Upper lobe of right lung (tissue), 1 donor: ENCODE measurements around the gene TNIP2. TPM values are rescaled to one million over a fixed set of nuclear protein-coding genes. Genes with fewer than 3 reads are reported as not detected.

Source experiments
- ATAC-seq: fragments of 200-7000 bp; cut with Tn5 transposase; one replicate; pipeline ENCODE4 v1.9.1; 2020; ENCODE audit warnings: mild to moderate bottlenecking, moderate library complexity
- DNase-seq: peaks from one replicate; pipeline ENCODE4 v3.0.0-alpha.2; 2020
- H3K27ac ChIP-seq: fragments of 200-600 bp; one replicate; pipeline ENCODE4 v1.8.0; 2022
- H3K27me3 ChIP-seq: fragments of 200-600 bp; one replicate; pipeline ENCODE4 v1.8.0; 2022; ENCODE audit warnings: mild to moderate bottlenecking
- H3K36me3 ChIP-seq: fragments of 200-600 bp; one replicate; pipeline ENCODE4 v1.8.0; 2022
- H3K4me1 ChIP-seq: fragments of 200-600 bp; one replicate; pipeline ENCODE4 v1.8.0; 2022
- H3K4me3 ChIP-seq: fragments of 200-600 bp; one replicate; pipeline ENCODE4 v1.8.0; 2022; ENCODE audit warnings: mild to moderate bottlenecking
- H3K9me3 ChIP-seq: fragments of 200-600 bp; one replicate; pipeline ENCODE4 v1.8.0; 2022
- CTCF ChIP-seq: fragments of 200-600 bp; IDR thresholded peaks from one replicate; pipeline ENCODE4 v1.8.0; 2022; ENCODE audit warnings: antibody characterized with exemption
- intact Hi-C: fragments of 100-400 bp; cut with DNase I; formaldehyde crosslinking; loops from one replicate; pipeline ENCODE4 v1.11.0; 2022
- total RNA-seq: library from RNA; stranded (reverse); fragmentation: NEBNext Ultra II Directional; extraction: Animal tissue kit (Norgen Biotek cat#: 25700); gene quantifications from one replicate; pipeline ENCODE4 v1.2.1, GENCODE V29; 2021
- donor health status: DM: no; HTN: yes; CAD: no; lungs with severe emphysema.

The TNIP2 gene
- total RNA-seq, 1 donor from 2014 or later = 43.4 TPM

- H3K4me1 ChIP-seq = peaks cover 57% of the 10 kb centered on the region
- no peaks in the 10 kb centered on the region for H3K9me3 ChIP-seq
- intact Hi-C loops = no loop called here
- ATAC-seq = no peak
- no peak overlapping the region for H3K4me3 ChIP-seq
- no peak for TF ChIP-seq CTCF
- no peaks in the 10 kb centered on the region for H3K27me3 ChIP-seq
- H3K36me3 ChIP-seq = no peaks in the 10 kb centered on the region
- H3K27ac ChIP-seq = peak overlapping the region; percentile 13
- no peak for DNase-seq
These were observed 35.6 kb upstream of the TNIP2 start for GRCh38 chr4:2791518-2792395.

GRCh38 chr4:2790583-2791517, 34.7 kb upstream of the TNIP2 start:
- H3K27ac ChIP-seq = peak overlapping the region; percentile 13
- peak; percentile 66 for DNase-seq
- peaks cover 52% of the 10 kb centered on the region for H3K4me1 ChIP-seq
- intact Hi-C loops = no loop called here
- H3K27me3 ChIP-seq = no peaks in the 10 kb centered on the region
- H3K36me3 ChIP-seq = no peaks in the 10 kb centered on the region
- H3K9me3 ChIP-seq = no peaks in the 10 kb centered on the region
- H3K4me3 ChIP-seq = no peak overlapping the region
- no peak for TF ChIP-seq CTCF
- no peak for ATAC-seq

GRCh38 chr4:2789793-2790582, 33.9 kb upstream of the TNIP2 start:
- no peaks in the 10 kb centered on the region for H3K36me3 ChIP-seq
- TF ChIP-seq CTCF = no peak
- no peak overlapping the region for H3K4me3 ChIP-seq
- peaks cover 43% of the 10 kb centered on the region for H3K4me1 ChIP-seq
- no peaks in the 10 kb centered on the region for H3K27me3 ChIP-seq
- no peak overlapping the region for H3K27ac ChIP-seq
- ATAC-seq (no peak), DNase-seq (no peak)
- no peaks in the 10 kb centered on the region for H3K9me3 ChIP-seq
- intact Hi-C loops = no loop called here

- intact Hi-C loops = no loop called here
- no peak for DNase-seq
- Histone ChIP-seq H3K4me3 (no peak overlapping the region), H3K27me3 (no peaks in the 10 kb centered on the region), H3K36me3 (no peaks in the 10 kb centered on the region), H3K9me3 (no peaks in the 10 kb centered on the region), H3K4me1 (peaks cover 37% of the 10 kb centered on the region), H3K27ac (no peak overlapping the region)
- TF ChIP-seq CTCF = no peak
- ATAC-seq = no peak
These were observed 33.2 kb upstream of the TNIP2 start for GRCh38 chr4:2789351-2789750.

- intact Hi-C loops = no loop called here
- no peak for TF ChIP-seq CTCF
- DNase-seq = peak; percentile 62
- Histone ChIP-seq H3K4me1 (peaks cover 29% of the 10 kb centered on the region), H3K27me3 (no peaks in the 10 kb centered on the region), H3K36me3 (no peaks in the 10 kb centered on the region), H3K9me3 (no peaks in the 10 kb centered on the region), H3K27ac (no peak overlapping the region), H3K4me3 (no peak overlapping the region)
- no peak for ATAC-seq
These were observed 32.5 kb upstream of the TNIP2 start for GRCh38 chr4:2788532-2789103.
